OCI-LY7 (cell line): Measurements from ENCODE around the gene ELF1. TPM values are rescaled to one million over a fixed set of nuclear protein-coding genes. Genes with fewer than 3 reads are reported as not detected.

Experiments used
- BruUV-seq: library from RNA; stranded (reverse); fragments of 400-500 nt; replicated peaks from 2 replicates; lab custom pipeline; 2021; lab: Mats Ljungman, UMichigan
- CTCF ChIA-PET: fragments of 300-600 bp; sonication (Branson Sonifier 250); formaldehyde crosslinking; loops from one replicate; lab custom pipeline; 2022; ENCODE audit warnings: antibody characterized with exemption; ENCODE audit not compliant: unreplicated experiment; lab: Charles Lee
- POLR2A ChIA-PET: fragments of 300-600 bp; sonication (Branson Sonifier 250); formaldehyde crosslinking; loops from one replicate; lab custom pipeline; 2022; ENCODE audit warnings: antibody characterized with exemption; lab: Charles Lee
- DNase-seq: peaks from one replicate; pipeline ENCODE4 v3.0.0-alpha.2; 2015; ENCODE audit warnings: low spot score
- H2AFZ ChIP-seq: fragments of 200-600 bp; sonication (generic), shearing (Covaris generic); 2 replicates; pipeline ENCODE4 v1.6.1; 2014; ENCODE audit warnings: mild to moderate bottlenecking, antibody characterized with exemption, low read length, moderate library complexity
- H3K27ac ChIP-seq: fragments of 200-600 bp; sonication (generic); 2 replicates; pipeline ENCODE4 v1.5.1; 2014; ENCODE audit warnings: mixed run types, low read depth, mild to moderate bottlenecking, moderate library complexity, low read length, inconsistent platforms; ENCODE audit not compliant: poor library complexity, severe bottlenecking
- H3K36me3 ChIP-seq: fragments of 200-600 bp; sonication (generic); 2 replicates; pipeline ENCODE4 v1.6.1; 2014; ENCODE audit warnings: mild to moderate bottlenecking, antibody characterized with exemption, low read length, moderate library complexity, mixed read lengths; ENCODE audit not compliant: insufficient read depth
- H3K4me1 ChIP-seq: fragments of 200-600 bp; sonication (generic); 2 replicates; pipeline ENCODE4 v1.5.1; 2014; ENCODE audit warnings: mild to moderate bottlenecking, low read length; ENCODE audit not compliant: insufficient read depth, poor library complexity, severe bottlenecking
- H3K4me2 ChIP-seq: fragments of 200-600 bp; sonication (generic); 2 replicates; pipeline ENCODE4 v1.6.1; 2014; ENCODE audit warnings: mild to moderate bottlenecking, low read length
- H3K4me3 ChIP-seq: fragments of 200-600 bp; sonication (generic); 2 replicates; pipeline ENCODE4 v1.5.1; 2014; ENCODE audit warnings: mild to moderate bottlenecking, low read depth, low read length; ENCODE audit not compliant: poor library complexity, severe bottlenecking
- H3K79me2 ChIP-seq: fragments of 200-600 bp; sonication (generic); 2 replicates; pipeline ENCODE4 v1.6.1; 2016; ENCODE audit warnings: low read depth, mild to moderate bottlenecking, low read length, moderate library complexity, mixed read lengths; ENCODE audit not compliant: insufficient read depth
- H3K9me2 ChIP-seq: fragments of 200-600 bp; sonication (generic); 2 replicates; pipeline ENCODE4 v1.6.1; 2016; ENCODE audit warnings: mild to moderate bottlenecking, low read length, mixed read lengths; ENCODE audit not compliant: insufficient read depth
- H3K9me3 ChIP-seq: fragments of 200-600 bp; sonication (generic); 2 replicates; pipeline ENCODE4 v1.6.1; 2014; ENCODE audit warnings: mild to moderate bottlenecking, mixed run types, low read length, mixed read lengths
- H4K20me1 ChIP-seq: fragments of 200-600 bp; sonication (generic); 2 replicates; pipeline ENCODE4 v1.6.1; 2014; ENCODE audit warnings: mild to moderate bottlenecking, antibody characterized with exemption, low read length, moderate library complexity, mixed read lengths; ENCODE audit not compliant: insufficient read depth
- CTCF ChIP-seq: fragments of 200-600 bp; sonication (generic); conservative IDR thresholded peaks from 2 replicates; pipeline ENCODE4 v1.5.1; 2014; ENCODE audit warnings: mild to moderate bottlenecking, antibody characterized with exemption, low read length, moderate library complexity, mixed read lengths
- EZH2phosphoT487 ChIP-seq: fragments of 200-600 bp; sonication (generic); IDR thresholded peaks from 2 replicates; pipeline ENCODE4 v1.6.1; 2018; ENCODE audit warnings: low read depth, borderline replicate concordance, mild to moderate bottlenecking, mixed run types, antibody characterized with exemption, low read length, moderate library complexity, mixed read lengths
- intact Hi-C: fragments of 100-400 bp; cut with micrococcal nuclease; formaldehyde crosslinking; loops from one replicate; pipeline ENCODE4 v1.10.0; 2022; ENCODE audit not compliant: unreplicated experiment
- total RNA-seq, 2 experiments: library from RNA; depleted of rRNA in 1 of 2; stranded (reverse); fragments of >200 nt in 1 of 2; shearing (Covaris generic) in 1 of 2; gene quantifications; 2 replicates each; pipeline ENCODE4 v1.2.3, GENCODE V29; 2014 to 2022

Gene ELF1
- total RNA-seq, 2 experiments from 2014 or later = 111 to 248 TPM

GRCh38 chr13:40975441-40975840 lies 43.7 kb downstream of the ELF1 start:
- Histone ChIP-seq H3K9me2 (no peaks in the 10 kb centered on the region), H4K20me1 (peaks cover 84% of the 10 kb centered on the region), H3K4me1 (peaks cover 75% of the 10 kb centered on the region), H3K4me3 (peak overlapping the region; percentile 85), H3K79me2 (peaks cover 100% of the 10 kb centered on the region), H3K4me2 (peak overlapping the region; percentile 94), H3K27ac (peak overlapping the region; percentile 64), H2AFZ (no peak overlapping the region), H3K9me3 (no peaks in the 10 kb centered on the region), H3K36me3 (peaks cover 90% of the 10 kb centered on the region)
- BruUV-seq = no TSS peak
- ChIA-PET CTCF (no interaction called here), POLR2A (interaction anchor here (1.1 to 1.8 kb wide), 2 partner anchors 40 to 44 kb away, joined by 3 to 15 read pairs; partner anchors contain the start of gene ELF1)
- no peak for DNase-seq
- intact Hi-C loops = loop anchor here (10.0 kb wide), 1 partner anchor 339 kb away; the partner anchor contains the start of gene NAA16
- TF ChIP-seq CTCF = no peak
- TF ChIP-seq EZH2phosphoT487 = no peak

- H3K27ac ChIP-seq = peak overlapping the region; percentile 64
- H3K36me3 ChIP-seq = peaks cover 90% of the 10 kb centered on the region
- BruUV-seq = no TSS peak
- ChIA-PET CTCF (interaction anchor here (0.6 to 0.9 kb wide), 2 partner anchors 41 to 86 kb away, joined by 3 read pairs; no protein-coding TSS in a partner anchor), POLR2A (interaction anchor here (0.5 to 1.9 kb wide), 15 partner anchors 9 to 79 kb away, joined by 3 to 18 read pairs (median 7); partner anchors contain the start of gene ELF1)
- H3K79me2 ChIP-seq = peaks cover 100% of the 10 kb centered on the region
- peak overlapping the region; percentile 85 for H3K4me3 ChIP-seq
- no peaks in the 10 kb centered on the region for H3K9me2 ChIP-seq
- no peak overlapping the region for H2AFZ ChIP-seq
- H3K9me3 ChIP-seq = no peaks in the 10 kb centered on the region
- H4K20me1 ChIP-seq = peaks cover 84% of the 10 kb centered on the region
- peak overlapping the region; percentile 94 for H3K4me2 ChIP-seq
- peak; percentile 86 for TF ChIP-seq CTCF
- no peak for TF ChIP-seq EZH2phosphoT487
- H3K4me1 ChIP-seq = peaks cover 82% of the 10 kb centered on the region
- peak; percentile 78 for DNase-seq
- intact Hi-C loops = loop anchor here (1.0 to 10.0 kb wide), 2 partner anchors 8 to 340 kb away; partner anchors contain the start of gene NAA16
These were observed 44.4 kb downstream of the ELF1 start for GRCh38 chr13:40974460-40975407.
